MCF 10A (cell line): ENCODE results near the gene SH3BP5L. TPM values are rescaled to one million over a fixed set of nuclear protein-coding genes. Genes with fewer than 3 reads are reported as not detected.

Experiments
- BruUV-seq: library from RNA; stranded (reverse); fragments of 400-500 nt; replicated peaks from 2 replicates; lab custom pipeline; 2021; lab: Mats Ljungman, UMichigan
- CTCF ChIA-PET: fragments of 300-600 bp; sonication (Branson Sonifier 250); formaldehyde crosslinking; extraction: SDS; loops from one replicate; lab custom pipeline; 2021; ENCODE audit warnings: antibody characterized with exemption, inconsistent platforms; lab: Yijun Ruan, JAX
- POLR2A ChIA-PET: fragments of 300-600, 350-650 bp; sonication (Branson Sonifier 250); formaldehyde crosslinking; extraction: SDS; loops from one replicate; lab custom pipeline; 2020; ENCODE audit warnings: antibody characterized with exemption, inconsistent platforms; lab: Yijun Ruan, JAX
- DNase-seq: peaks from one replicate; pipeline ENCODE4 v3.0.0-alpha.2; 2018; ENCODE audit not compliant: unreplicated experiment
- H3K27ac Mint-ChIP-seq: one replicate; pipeline ENCODE4 v1.8.0; 2022; ENCODE audit warnings: mild to moderate bottlenecking, low read depth, mixed read lengths; ENCODE audit not compliant: unreplicated experiment
- H3K27me3 Mint-ChIP-seq: one replicate; pipeline ENCODE4 v1.8.0; 2022; ENCODE audit warnings: mixed read lengths; ENCODE audit not compliant: insufficient read depth, unreplicated experiment
- H3K36me3 Mint-ChIP-seq: one replicate; pipeline ENCODE4 v1.8.0; 2022; ENCODE audit warnings: mild to moderate bottlenecking, moderate library complexity, mixed read lengths; ENCODE audit not compliant: insufficient read depth, unreplicated experiment
- H3K4me1 Mint-ChIP-seq: one replicate; pipeline ENCODE4 v1.8.0; 2022; ENCODE audit warnings: mixed read lengths; ENCODE audit not compliant: insufficient read depth, unreplicated experiment
- H3K4me3 Mint-ChIP-seq: one replicate; pipeline ENCODE4 v1.8.0; 2022; ENCODE audit warnings: mild to moderate bottlenecking, moderate library complexity, mixed read lengths; ENCODE audit not compliant: unreplicated experiment
- H3K9me3 Mint-ChIP-seq: one replicate; pipeline ENCODE4 v1.8.0; 2022; ENCODE audit warnings: mixed read lengths; ENCODE audit not compliant: unreplicated experiment
- intact Hi-C: fragments of 100-400 bp; cut with micrococcal nuclease; formaldehyde crosslinking; loops from 2 replicates; pipeline ENCODE4 v1.14.1; 2022
- total RNA-seq: library from RNA; stranded (reverse); gene quantifications from 2 replicates; pipeline ENCODE4 v1.2.3, GENCODE V29; 2022
- TF ChIP-seq, protein P1 (sequence below): fragments of 200-600 bp; IDR thresholded peaks from one replicate; pipeline ENCODE4 v1.8.0; 2022; ENCODE audit warnings: antibody characterized with exemption, mild to moderate bottlenecking; ENCODE audit not compliant: unreplicated experiment

SH3BP5L gene
- total RNA-seq, 1 experiment from 2014 or later, result 31.5 TPM

DNA sequence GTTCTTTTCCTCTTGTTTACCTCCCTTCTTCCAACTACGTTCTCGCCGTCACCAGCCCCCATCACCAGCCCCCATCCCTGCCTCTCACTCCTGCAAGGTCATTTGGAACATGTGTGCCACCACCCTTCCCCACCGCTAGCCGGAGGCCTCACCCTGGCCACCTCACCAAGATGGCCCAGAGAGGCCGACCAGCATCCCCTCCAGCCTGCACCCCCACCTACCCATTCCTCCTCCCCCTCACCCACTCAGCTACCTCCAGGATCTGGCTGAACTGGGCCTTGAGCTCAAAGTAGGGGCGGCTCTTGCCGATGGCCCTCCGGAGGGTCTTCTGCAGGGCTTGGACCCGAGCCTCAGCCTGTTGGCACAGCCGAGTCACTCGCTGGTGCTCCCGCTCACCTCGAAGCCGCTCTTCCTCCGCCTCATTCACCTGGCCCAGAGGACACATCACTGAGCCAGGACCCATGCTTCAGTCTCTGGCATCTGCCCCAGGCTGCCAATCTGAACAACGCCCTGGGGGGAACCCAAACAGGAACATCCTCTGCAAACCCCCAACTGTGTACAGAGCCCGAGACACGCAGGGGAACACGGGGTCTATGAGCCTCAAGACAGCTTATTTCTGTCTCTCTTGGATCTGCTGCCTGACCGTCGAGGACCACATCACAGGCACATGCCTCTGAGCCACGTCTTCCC lies 12.8 kb downstream of the SH3BP5L start:
- BruUV-seq, result no TSS peak
- Mint-ChIP-seq H3K36me3 (peaks cover 61% of the 10 kb centered on the region), H3K9me3 (no peaks in the 10 kb centered on the region), H3K4me3 (no peak overlapping the region), H3K27me3 (no peaks in the 10 kb centered on the region), H3K27ac (no peak overlapping the region), H3K4me1 (peaks cover 28% of the 10 kb centered on the region)
- no peak for DNase-seq
- ChIA-PET POLR2A (interaction anchor here (0.5 to 2.7 kb wide), 4 partner anchors 8 to 118 kb away, joined by 3 to 16 read pairs (median 6); partner anchors contain the start of gene SH3BP5L), CTCF (interaction anchor here (0.5 to 9.7 kb wide), 8 partner anchors 8 to 194 kb away, joined by 3 to 155 read pairs (median 4); partner anchors contain the start of gene OR14I1)
- intact Hi-C loops, result no loop called here
- TF ChIP-seq, protein P1, sequence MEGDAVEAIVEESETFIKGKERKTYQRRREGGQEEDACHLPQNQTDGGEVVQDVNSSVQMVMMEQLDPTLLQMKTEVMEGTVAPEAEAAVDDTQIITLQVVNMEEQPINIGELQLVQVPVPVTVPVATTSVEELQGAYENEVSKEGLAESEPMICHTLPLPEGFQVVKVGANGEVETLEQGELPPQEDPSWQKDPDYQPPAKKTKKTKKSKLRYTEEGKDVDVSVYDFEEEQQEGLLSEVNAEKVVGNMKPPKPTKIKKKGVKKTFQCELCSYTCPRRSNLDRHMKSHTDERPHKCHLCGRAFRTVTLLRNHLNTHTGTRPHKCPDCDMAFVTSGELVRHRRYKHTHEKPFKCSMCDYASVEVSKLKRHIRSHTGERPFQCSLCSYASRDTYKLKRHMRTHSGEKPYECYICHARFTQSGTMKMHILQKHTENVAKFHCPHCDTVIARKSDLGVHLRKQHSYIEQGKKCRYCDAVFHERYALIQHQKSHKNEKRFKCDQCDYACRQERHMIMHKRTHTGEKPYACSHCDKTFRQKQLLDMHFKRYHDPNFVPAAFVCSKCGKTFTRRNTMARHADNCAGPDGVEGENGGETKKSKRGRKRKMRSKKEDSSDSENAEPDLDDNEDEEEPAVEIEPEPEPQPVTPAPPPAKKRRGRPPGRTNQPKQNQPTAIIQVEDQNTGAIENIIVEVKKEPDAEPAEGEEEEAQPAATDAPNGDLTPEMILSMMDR, result no peak

DNA sequence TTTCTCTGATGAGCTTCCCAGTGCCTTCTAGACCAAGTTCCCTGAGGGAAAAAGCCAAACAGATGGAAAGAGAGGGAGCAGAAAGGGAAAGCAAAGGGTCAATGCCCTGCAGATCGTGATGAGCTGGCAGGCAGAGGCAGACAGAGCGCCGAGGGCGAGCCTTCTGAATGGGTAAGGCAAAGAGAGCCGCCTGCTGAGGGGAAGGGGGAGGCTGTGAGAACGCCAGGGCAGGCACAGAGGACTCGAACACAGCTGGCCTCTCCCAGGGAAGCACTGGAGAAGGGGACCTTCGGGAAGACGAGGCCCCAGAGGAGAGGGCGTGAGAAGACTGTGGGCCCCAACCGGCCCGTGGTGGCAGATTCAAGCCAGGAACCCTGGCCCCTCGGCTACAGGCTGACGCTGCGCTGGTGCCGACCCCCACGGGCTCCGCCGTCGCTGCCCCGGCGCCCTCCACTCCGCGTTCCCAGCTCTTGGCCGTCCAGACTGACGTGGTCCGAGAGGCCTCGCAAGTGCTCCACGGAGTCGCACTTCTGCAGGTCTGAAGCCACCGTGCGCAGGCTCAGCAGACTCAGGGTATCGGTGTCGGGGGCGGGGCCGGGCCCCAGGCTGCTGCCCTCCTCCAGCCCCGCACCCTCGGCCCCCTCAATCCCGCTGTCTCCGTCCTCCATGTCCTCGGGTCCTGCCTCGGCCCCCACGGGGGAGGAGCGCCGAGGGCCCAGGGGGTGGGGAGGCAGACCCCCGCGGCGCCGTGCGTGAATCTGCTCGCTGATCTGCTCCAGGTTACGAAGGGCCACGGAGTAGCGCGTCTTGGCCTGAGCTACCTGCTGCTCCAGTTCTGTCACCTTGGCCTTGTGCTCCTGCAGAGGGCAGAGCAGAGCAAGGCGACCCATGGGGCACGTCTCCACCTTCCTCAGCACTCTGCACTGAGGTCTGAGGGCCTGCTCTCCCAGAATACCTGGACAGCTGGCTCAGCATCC lies 13.9 kb downstream of the SH3BP5L start:
- Mint-ChIP-seq H3K36me3 (peaks cover 50% of the 10 kb centered on the region), H3K27me3 (no peaks in the 10 kb centered on the region), H3K4me1 (peaks cover 24% of the 10 kb centered on the region), H3K27ac (peak overlapping the region; percentile 61), H3K9me3 (no peaks in the 10 kb centered on the region), H3K4me3 (no peak overlapping the region)
- no peak for DNase-seq
- ChIA-PET POLR2A (interaction anchor here (0.5 to 2.7 kb wide), 5 partner anchors 9 to 117 kb away, joined by 3 to 16 read pairs (median 5); partner anchors contain the start of gene SH3BP5L), CTCF (interaction anchor here (0.6 to 9.7 kb wide), 7 partner anchors 9 to 585 kb away, joined by 3 to 155 read pairs (median 4); partner anchors contain the start of gene OR14I1)
- TF ChIP-seq, protein P1, result no peak
- BruUV-seq, result no TSS peak
- intact Hi-C loops, result no loop called here

DNA sequence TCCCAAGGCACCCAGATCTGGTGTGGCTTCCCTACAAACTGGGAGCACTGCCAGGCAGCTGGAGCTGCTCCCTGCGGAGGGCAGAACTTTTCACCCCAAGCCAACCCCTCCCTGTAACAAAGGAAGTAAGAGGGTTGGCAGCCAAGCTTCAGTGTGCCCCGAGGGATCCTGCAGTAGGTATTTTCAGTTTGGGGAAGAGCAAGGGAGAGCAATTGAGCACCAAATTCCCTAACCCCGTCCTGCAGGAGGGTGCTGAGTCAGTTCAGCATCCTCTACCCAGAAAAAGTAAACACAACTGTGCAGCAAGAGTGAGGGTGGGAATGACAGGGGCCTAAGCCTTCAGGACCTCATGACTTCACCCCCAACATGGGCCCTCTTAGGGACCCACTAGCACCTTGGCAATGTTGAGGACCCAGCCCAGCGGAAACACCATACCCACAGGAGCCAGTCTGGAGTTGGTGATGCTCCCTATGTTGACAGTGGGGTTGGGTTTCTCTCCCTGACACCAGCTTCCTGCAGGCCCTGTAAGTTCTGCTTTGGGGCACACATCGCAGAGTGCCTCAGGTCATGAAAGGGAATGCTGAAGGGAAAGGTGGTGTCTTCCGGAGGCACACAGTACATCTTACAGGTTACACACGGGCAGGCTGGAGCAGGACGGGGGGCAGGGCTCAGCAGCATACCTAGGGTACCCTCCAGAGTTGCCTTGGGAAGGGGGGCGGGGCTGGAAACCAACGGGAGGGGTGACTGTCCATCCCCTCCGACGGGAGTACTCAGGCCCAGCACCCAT lies 14.8 kb downstream of the SH3BP5L start:
- no TSS peak for BruUV-seq

More for the DNA sequence above, 14.8 kb downstream of the SH3BP5L start:
- CTCF ChIA-PET, result interaction anchor here (0.5 to 9.7 kb wide), 8 partner anchors 29 to 584 kb away, joined by 3 to 155 read pairs (median 4); partner anchors contain the start of gene OR14I1
- H3K27me3 Mint-ChIP-seq, result no peaks in the 10 kb centered on the region
- TF ChIP-seq, protein P1, result no peak
- intact Hi-C loops, result no loop called here
- peak overlapping the region; percentile 61 for H3K27ac Mint-ChIP-seq
- H3K4me3 Mint-ChIP-seq, result no peak overlapping the region
- peaks cover 41% of the 10 kb centered on the region for H3K36me3 Mint-ChIP-seq
- peak; percentile 91 for DNase-seq
- POLR2A ChIA-PET, result interaction anchor here (0.7 to 2.7 kb wide), 7 partner anchors 10 to 382 kb away, joined by 3 to 16 read pairs (median 5); partner anchors contain the start of genes SH3BP5L and ZNF672
- peaks cover 24% of the 10 kb centered on the region for H3K4me1 Mint-ChIP-seq
- H3K9me3 Mint-ChIP-seq, result no peaks in the 10 kb centered on the region
